AG09309 (cell line): ENCODE measurements around the gene ANKAR.
A peak's percentile ranks its signal among the peaks of the same experiment; 100 is the strongest.
"Not testable (repeated sequence)": the region's sequence is repeated elsewhere in the genome, so short reads cannot be mapped to it uniquely, and the experiment has no call there.

Source experiments
- DNase-seq: peaks from one replicate; pipeline ENCODE4 v3.0.0-alpha.2; 2010; ENCODE audit warnings: low read depth
- H3K4me3 ChIP-seq: 2 replicates; pipeline ENCODE4 v1.5.1; 2011; ENCODE audit warnings: mild to moderate bottlenecking, low read depth, low read length, moderate library complexity; ENCODE audit not compliant: control insufficient read depth
- CTCF ChIP-seq: IDR thresholded peaks from 2 replicates; pipeline ENCODE4 v1.5.1; 2011; ENCODE audit warnings: mild to moderate bottlenecking, low read depth, low read length, inconsistent platforms; ENCODE audit not compliant: insufficient read depth, control insufficient read depth; ENCODE audit errors: missing control alignments

Gene ANKAR

GRCh38 chr2:189685540-189686229 lies 11.2 kb downstream of the ANKAR start:
- DNase-seq: no peak
- no peak overlapping the region for H3K4me3 ChIP-seq

GRCh38 chr2:189687796-189688195 lies 13.3 kb downstream of the ANKAR start:
- not testable (repeated sequence) for H3K4me3 ChIP-seq, DNase-seq

More at GRCh38 chr2:189685540-189686229, 11.2 kb downstream of the ANKAR start:
- no peak for TF ChIP-seq CTCF

GRCh38 chr2:189696223-189696622 lies 21.8 kb downstream of the ANKAR start:
- no peak for TF ChIP-seq CTCF
- H3K4me3 ChIP-seq: no peak overlapping the region
- no peak for DNase-seq

- no peak overlapping the region for H3K4me3 ChIP-seq
- TF ChIP-seq CTCF: peak; percentile 49
- no peak for DNase-seq
Measured at GRCh38 chr2:189698020-189698887, 23.8 kb downstream of the ANKAR start.

- no peak for DNase-seq
- no peak for TF ChIP-seq CTCF
Measured at GRCh38 chr2:189700681-189701080, 26.2 kb downstream of the ANKAR start.

GRCh38 chr2:189702071-189702470 lies 27.6 kb downstream of the ANKAR start:
- peak; percentile 7 for TF ChIP-seq CTCF
- DNase-seq: no peak

More at GRCh38 chr2:189700681-189701080, 26.2 kb downstream of the ANKAR start:
- no peak overlapping the region for H3K4me3 ChIP-seq

More at GRCh38 chr2:189702071-189702470, 27.6 kb downstream of the ANKAR start:
- no peak overlapping the region for H3K4me3 ChIP-seq
